Fibroblast of gingiva (primary cell): ENCODE results near the gene CRPPA.
"Not testable (repeated sequence)": the region's sequence is repeated elsewhere in the genome, so short reads cannot be mapped to it uniquely, and the experiment has no call there.

Experiments
- DNase-seq: peaks from one replicate; pipeline ENCODE4 v3.0.0-alpha.2; 2011; ENCODE audit warnings: low read depth

CRPPA gene

DNA sequence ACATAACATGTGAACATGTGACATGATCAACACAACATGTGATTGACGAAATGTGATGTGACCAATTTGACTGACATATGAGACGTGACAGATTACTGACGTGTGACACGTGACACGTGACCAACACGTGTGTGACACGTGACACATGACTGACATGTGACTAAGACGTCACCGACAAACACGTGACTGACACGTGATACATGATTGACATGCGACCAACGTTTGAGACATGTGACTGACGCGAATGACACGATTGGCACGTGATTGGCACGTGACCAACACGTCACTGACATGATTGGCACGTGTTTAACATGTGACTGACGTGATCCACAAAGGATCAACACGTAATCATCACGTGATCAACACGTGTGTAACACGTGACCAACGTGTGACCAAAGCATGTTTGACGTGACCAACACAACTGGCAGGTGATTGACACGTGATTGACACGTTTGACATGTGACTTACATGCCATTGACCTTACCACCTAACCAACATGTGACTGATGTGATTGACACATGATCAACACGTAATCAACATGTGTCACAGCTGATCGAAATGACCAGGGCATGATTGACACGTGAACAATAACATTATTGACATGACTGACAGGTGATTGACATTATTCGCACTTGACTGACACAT is 23.7 kb downstream of the CRPPA start:
- DNase-seq: no peak

- no peak for DNase-seq
Observed at GRCh38 chr7:16396766-16397500, 24.4 kb downstream of the CRPPA start.

DNA sequence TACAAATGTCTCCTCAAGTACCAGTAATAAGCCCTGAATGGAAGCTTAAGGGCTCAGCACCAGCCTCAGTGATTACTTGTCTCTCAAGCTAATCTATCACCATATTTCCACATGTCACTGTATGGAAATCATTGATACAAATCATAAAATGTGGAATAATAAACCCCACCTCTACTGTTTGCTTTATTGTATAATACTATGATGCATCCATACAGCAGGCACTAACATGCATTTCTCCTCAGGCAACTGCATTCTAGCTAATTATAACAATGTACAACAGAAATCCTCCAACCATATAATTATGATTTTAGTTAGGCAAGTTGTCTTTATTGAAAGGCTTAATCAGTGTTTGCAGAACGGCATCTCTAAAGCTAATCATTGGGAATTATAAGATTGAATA is 26.2 kb downstream of the CRPPA start:
- no peak for DNase-seq

DNA sequence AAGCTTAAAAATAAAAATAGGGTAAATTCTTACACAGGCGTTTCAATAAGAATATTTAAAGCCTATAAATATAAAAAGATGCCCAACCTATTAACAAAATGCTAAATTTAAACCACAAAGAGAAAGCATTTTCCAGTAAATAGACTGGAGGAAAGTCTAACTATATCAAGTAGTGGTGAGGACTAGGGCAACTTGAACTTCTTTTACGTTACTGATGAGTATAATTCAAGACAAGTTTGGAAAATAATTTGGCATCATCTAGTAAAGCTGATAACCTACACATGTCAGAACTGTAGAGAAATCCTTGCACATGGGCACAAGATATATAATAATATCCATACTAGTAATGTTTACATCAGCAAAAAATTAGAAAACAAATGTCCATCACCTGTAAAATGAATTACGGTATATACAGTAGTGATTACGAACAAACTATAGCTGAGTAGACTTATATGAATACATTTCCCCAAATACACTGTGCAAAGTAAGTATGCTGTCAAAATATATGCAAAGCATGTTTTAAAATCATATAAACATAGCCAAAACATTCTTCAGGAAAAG is 27.4 kb downstream of the CRPPA start:
- no peak for DNase-seq

- DNase-seq: no peak
Observed at GRCh38 chr7:16392990-16393523, 28.3 kb downstream of the CRPPA start.

GRCh38 chr7:16383786-16384185 is 37.6 kb downstream of the CRPPA start:
- DNase-seq: not testable (repeated sequence)

- not testable (repeated sequence) for DNase-seq
Observed at GRCh38 chr7:16383103-16383502, 38.2 kb downstream of the CRPPA start.
